ENCODE measurements around the gene FOXG1. TPM values are rescaled to one million over a fixed set of nuclear protein-coding genes. Genes with fewer than 3 reads are reported as not detected.

Gene FOXG1
- total and polyA plus RNA-seq, 2 donors (not counting 1 experiment from before 2014, with no cell fraction given) = not detected

GRCh38 chr14:28746247-28746646 lies 20.3 kb upstream of the FOXG1 start:
- H3K27ac Mint-ChIP-seq = no peak overlapping the region
- ATAC-seq (ENCODE audit: low read depth) = no peak
- Histone ChIP-seq H4K20me1 (ENCODE audit: control insufficient read depth, insufficient read depth, low read length, poor library complexity, severe bottlenecking) (no peaks in the 10 kb centered on the region), H3K27ac (ENCODE audit: low read length in 2 of 2) (no peak overlapping the region), H3K9ac (ENCODE audit: low read length) (no peak overlapping the region), H3K36me3 (replicated peaks in 1 of 2; ENCODE audit: control extremely low read depth in 1 of 2, control insufficient read depth in 1 of 2, extremely low read depth in 1 of 2, insufficient read depth in 2 of 2, low read length in 1 of 2) (no peaks in the 10 kb centered on the region), H3K4me1 (ENCODE audit: control insufficient read depth in 2 of 2, insufficient read depth in 2 of 2, low read length in 2 of 2) (no peaks in the 10 kb centered on the region), H3K79me2 (ENCODE audit: control insufficient read depth, insufficient read depth, low read length) (no peaks in the 10 kb centered on the region), H3K4me3 (ENCODE audit: control extremely low read depth in 1 of 5, extremely low read depth in 1 of 5, insufficient read depth in 1 of 5, low read depth in 2 of 5, low read length in 4 of 5) (no peak overlapping the region), H3K27me3 (replicated peaks in 1 of 4; ENCODE audit: control extremely low read depth in 1 of 4, control insufficient read depth in 3 of 4, insufficient read depth in 4 of 4, low read length in 3 of 4) (peaks cover 0 to under 1% (median 0%) of the 10 kb centered on the region in 4 experiments), H3K9me3 (ENCODE audit: control extremely low read depth in 1 of 3, control insufficient read depth in 2 of 3, insufficient read depth in 1 of 3, low read length in 2 of 3) (peaks cover 0 to 5% (median 0%) of the 10 kb centered on the region in 3 donors), H2AFZ (ENCODE audit: insufficient read depth, low read depth, low read length, poor library complexity, severe bottlenecking) (no peak overlapping the region), H3K4me2 (replicated peaks; ENCODE audit: low read depth, low read length, poor library complexity, severe bottlenecking) (no peak overlapping the region)
- intact Hi-C loops (cut with micrococcal nuclease) = no loop called here
- no peaks in the 10 kb centered on the region for H3K4me1 Mint-ChIP-seq
- H3K9me3 Mint-ChIP-seq (ENCODE audit: insufficient read depth) = no peaks in the 10 kb centered on the region
- H3K4me3 Mint-ChIP-seq = no peak overlapping the region
- no CpG with 5 or more reads among the region's 1 CpG for WGBS (ENCODE audit: insufficient coverage)
- peaks cover 2% of the 10 kb centered on the region for H3K27me3 Mint-ChIP-seq
- CTCF ChIA-PET = no interaction called here
- TF ChIP-seq CTCF (IDR thresholded peaks at IDR 0.05) = no peak
- POLR2A ChIA-PET = no interaction called here
- no peak for DNase-seq

GRCh38 chr14:28751467-28752058 lies 15.0 kb upstream of the FOXG1 start:
- Histone ChIP-seq H3K4me1 (ENCODE audit: control insufficient read depth in 2 of 2, insufficient read depth in 2 of 2, low read length in 2 of 2) (no peaks in the 10 kb centered on the region), H3K9ac (ENCODE audit: low read length) (no peak overlapping the region), H3K4me2 (replicated peaks; ENCODE audit: low read depth, low read length, poor library complexity, severe bottlenecking) (no peak overlapping the region), H3K4me3 (ENCODE audit: control extremely low read depth in 1 of 5, extremely low read depth in 1 of 5, insufficient read depth in 1 of 5, low read depth in 2 of 5, low read length in 4 of 5) (no peak overlapping the region), H3K27me3 (replicated peaks in 1 of 4; ENCODE audit: control extremely low read depth in 1 of 4, control insufficient read depth in 3 of 4, insufficient read depth in 4 of 4, low read length in 3 of 4) (peaks cover 0 to 17% (median 8%) of the 10 kb centered on the region in 4 experiments), H3K36me3 (replicated peaks in 1 of 2; ENCODE audit: control extremely low read depth in 1 of 2, control insufficient read depth in 1 of 2, extremely low read depth in 1 of 2, insufficient read depth in 2 of 2, low read length in 1 of 2) (no peaks in the 10 kb centered on the region), H3K79me2 (ENCODE audit: control insufficient read depth, insufficient read depth, low read length) (no peaks in the 10 kb centered on the region), H2AFZ (ENCODE audit: insufficient read depth, low read depth, low read length, poor library complexity, severe bottlenecking) (no peak overlapping the region), H3K27ac (ENCODE audit: low read length in 2 of 2) (no peak overlapping the region), H3K9me3 (ENCODE audit: control extremely low read depth in 1 of 3, control insufficient read depth in 2 of 3, insufficient read depth in 1 of 3, low read length in 2 of 3) (peaks cover 0 to 5% (median 0%) of the 10 kb centered on the region in 3 donors), H4K20me1 (ENCODE audit: control insufficient read depth, insufficient read depth, low read length, poor library complexity, severe bottlenecking) (no peaks in the 10 kb centered on the region)
- POLR2A ChIA-PET = no interaction called here
- TF ChIP-seq CTCF (IDR thresholded peaks at IDR 0.05) = no peak
- TF ChIP-seq EZH2 (IDR thresholded peaks at IDR 0.05; ENCODE audit: borderline replicate concordance, insufficient read depth, low read depth, low read length, poor library complexity, severe bottlenecking) = no peak
- WGBS (ENCODE audit: insufficient coverage) = 20% methylated on average over 5 of the region's 5 CpGs
- H3K27ac Mint-ChIP-seq = no peak overlapping the region
- no peaks in the 10 kb centered on the region for H3K9me3 Mint-ChIP-seq (ENCODE audit: insufficient read depth)
- CTCF ChIA-PET = interaction anchor here (0.8 to 1.1 kb wide), 4 partner anchors 10 to 1519 kb away, joined by 3 to 8 read pairs (median 4); no protein-coding TSS in a partner anchor
- H3K4me3 Mint-ChIP-seq = no peak overlapping the region
- intact Hi-C loops (cut with micrococcal nuclease) = loop anchor here (2.0 to 10.0 kb wide), 3 partner anchors 1463 to 1771 kb away; no protein-coding TSS in a partner anchor
- H3K27me3 Mint-ChIP-seq = peaks cover 34% of the 10 kb centered on the region
- no peaks in the 10 kb centered on the region for H3K4me1 Mint-ChIP-seq
- no peak for DNase-seq
- no peak for ATAC-seq (ENCODE audit: low read depth)
